Peyer's patch (tissue), 4 donors: Measurements from ENCODE around the gene TSSC4. TPM values are rescaled to one million over a fixed set of nuclear protein-coding genes. Genes with fewer than 3 reads are reported as not detected.
A peak's percentile ranks its signal among the peaks of the same experiment; 100 is the strongest.

Experiments
- DNase-seq, 3 donors: peaks; one replicate each; pipeline ENCODE4 v3.0.0-alpha.2; 2017 to 2019
- H3K27ac ChIP-seq, 4 donors: fragments of 200-600 bp; sonication (generic); one replicate each; pipeline ENCODE4 v1.5.1; 2016 to 2019
- H3K27me3 ChIP-seq, 2 donors: fragments of 200-600 bp; sonication (generic); one replicate each; pipeline ENCODE4 v1.5.1; 2019
- H3K36me3 ChIP-seq, 3 donors: fragments of 200-600 bp; sonication (generic); one replicate each; pipeline ENCODE4 v1.5.1; 2016 to 2019
- H3K4me1 ChIP-seq, 4 donors: fragments of 200-600 bp; sonication (generic); one replicate each; pipeline ENCODE4 v1.5.1; 2016 to 2019
- H3K4me3 ChIP-seq, 4 donors: fragments of 200-600 bp; sonication (generic); 1 replicate in 3 of 4; 2 replicates in 1 of 4; pipeline ENCODE4 v1.5.1; 2016 to 2019; ENCODE audit warnings: mild to moderate bottlenecking in 1 of 4
- H3K9me3 ChIP-seq, 4 donors: fragments of 200-600 bp; sonication (generic); one replicate each; pipeline ENCODE4 v1.5.1; 2016 to 2019; ENCODE audit warnings: mild to moderate bottlenecking in 1 of 4
- POLR2A ChIP-seq, 2 donors: fragments of 450-650 bp; IDR thresholded peaks; one replicate each; pipeline ENCODE4 v1.5.1; 2017; ENCODE audit warnings: antibody characterized with exemption in 2 of 2, mild to moderate bottlenecking in 2 of 2, moderate library complexity in 2 of 2
- total RNA-seq, 4 donors: library from RNA; depleted of rRNA; stranded (reverse); fragments of >200 nt; gene quantifications; one replicate each; pipeline ENCODE4 v1.1.0, GENCODE V29; 2016
- TF ChIP-seq, protein P1 (sequence below), 6 experiments: fragments of 450-650 bp in 4 of 6; fragments of 200-600 bp in 2 of 6; sonication (generic) in 1 of 6; IDR thresholded peaks; one replicate each; pipeline ENCODE4 v1.5.1; 2017 to 2019; ENCODE audit warnings: antibody characterized with exemption in 6 of 6, mild to moderate bottlenecking in 3 of 6, moderate library complexity in 1 of 6

Gene TSSC4
- total RNA-seq, 4 donors from 2014 or later = 16.5 to 40.2 (median 34.1) TPM

DNA sequence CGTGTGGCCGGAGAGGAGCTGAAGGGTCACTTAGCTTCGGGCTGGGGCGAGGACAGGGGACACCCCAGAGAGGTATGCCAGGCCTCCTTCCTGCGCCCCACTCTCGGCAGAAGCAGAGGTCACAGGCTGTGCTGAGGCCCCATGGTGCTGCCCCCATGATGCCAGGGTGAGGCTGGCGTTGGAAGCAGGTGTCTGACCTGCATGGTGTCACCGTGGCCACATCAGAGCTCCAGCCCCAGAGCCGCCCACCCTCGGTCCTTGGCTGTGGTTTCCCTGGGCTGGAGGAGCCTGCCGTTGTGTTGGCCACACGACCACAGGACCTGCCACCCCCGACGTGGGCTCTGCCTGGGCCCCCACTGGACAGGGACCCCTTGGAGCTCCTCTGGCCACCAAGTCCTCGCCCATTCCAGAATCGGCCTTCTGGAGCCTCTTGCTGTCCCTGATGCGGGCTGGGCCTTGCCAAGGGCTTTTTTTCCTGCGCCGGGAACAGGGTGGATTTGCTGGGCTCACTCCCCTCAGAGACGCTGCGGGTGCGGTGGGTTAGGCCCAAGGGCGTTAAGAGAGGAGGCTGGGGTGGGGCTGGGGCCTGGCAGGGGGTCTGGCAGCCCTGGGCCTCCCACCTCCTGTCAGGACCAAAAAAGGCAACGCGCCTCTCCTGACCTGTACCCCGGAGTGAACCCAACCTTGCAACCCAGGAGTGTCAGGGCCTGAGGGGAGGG lies 8.2 kb upstream of the TSSC4 start:
- no peak for DNase-seq
- H3K4me1 ChIP-seq = peaks cover 0 to 60% (median 49%) of the 10 kb centered on the region in 4 donors
- no peaks in the 10 kb centered on the region for H3K27me3 ChIP-seq
- peak overlapping the region in 2 of 4 donors; percentile 72 to 77 for H3K27ac ChIP-seq
- no peak overlapping the region for H3K4me3 ChIP-seq
- H3K36me3 ChIP-seq = peaks cover 0 to 53% (median 0%) of the 10 kb centered on the region in 3 donors
- no peaks in the 10 kb centered on the region for H3K9me3 ChIP-seq
- no peak for TF ChIP-seq POLR2A (IDR thresholded peaks at IDR 0.05)
- TF ChIP-seq, protein P1, sequence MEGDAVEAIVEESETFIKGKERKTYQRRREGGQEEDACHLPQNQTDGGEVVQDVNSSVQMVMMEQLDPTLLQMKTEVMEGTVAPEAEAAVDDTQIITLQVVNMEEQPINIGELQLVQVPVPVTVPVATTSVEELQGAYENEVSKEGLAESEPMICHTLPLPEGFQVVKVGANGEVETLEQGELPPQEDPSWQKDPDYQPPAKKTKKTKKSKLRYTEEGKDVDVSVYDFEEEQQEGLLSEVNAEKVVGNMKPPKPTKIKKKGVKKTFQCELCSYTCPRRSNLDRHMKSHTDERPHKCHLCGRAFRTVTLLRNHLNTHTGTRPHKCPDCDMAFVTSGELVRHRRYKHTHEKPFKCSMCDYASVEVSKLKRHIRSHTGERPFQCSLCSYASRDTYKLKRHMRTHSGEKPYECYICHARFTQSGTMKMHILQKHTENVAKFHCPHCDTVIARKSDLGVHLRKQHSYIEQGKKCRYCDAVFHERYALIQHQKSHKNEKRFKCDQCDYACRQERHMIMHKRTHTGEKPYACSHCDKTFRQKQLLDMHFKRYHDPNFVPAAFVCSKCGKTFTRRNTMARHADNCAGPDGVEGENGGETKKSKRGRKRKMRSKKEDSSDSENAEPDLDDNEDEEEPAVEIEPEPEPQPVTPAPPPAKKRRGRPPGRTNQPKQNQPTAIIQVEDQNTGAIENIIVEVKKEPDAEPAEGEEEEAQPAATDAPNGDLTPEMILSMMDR (IDR thresholded peaks at IDR 0.05) = no peak

DNA sequence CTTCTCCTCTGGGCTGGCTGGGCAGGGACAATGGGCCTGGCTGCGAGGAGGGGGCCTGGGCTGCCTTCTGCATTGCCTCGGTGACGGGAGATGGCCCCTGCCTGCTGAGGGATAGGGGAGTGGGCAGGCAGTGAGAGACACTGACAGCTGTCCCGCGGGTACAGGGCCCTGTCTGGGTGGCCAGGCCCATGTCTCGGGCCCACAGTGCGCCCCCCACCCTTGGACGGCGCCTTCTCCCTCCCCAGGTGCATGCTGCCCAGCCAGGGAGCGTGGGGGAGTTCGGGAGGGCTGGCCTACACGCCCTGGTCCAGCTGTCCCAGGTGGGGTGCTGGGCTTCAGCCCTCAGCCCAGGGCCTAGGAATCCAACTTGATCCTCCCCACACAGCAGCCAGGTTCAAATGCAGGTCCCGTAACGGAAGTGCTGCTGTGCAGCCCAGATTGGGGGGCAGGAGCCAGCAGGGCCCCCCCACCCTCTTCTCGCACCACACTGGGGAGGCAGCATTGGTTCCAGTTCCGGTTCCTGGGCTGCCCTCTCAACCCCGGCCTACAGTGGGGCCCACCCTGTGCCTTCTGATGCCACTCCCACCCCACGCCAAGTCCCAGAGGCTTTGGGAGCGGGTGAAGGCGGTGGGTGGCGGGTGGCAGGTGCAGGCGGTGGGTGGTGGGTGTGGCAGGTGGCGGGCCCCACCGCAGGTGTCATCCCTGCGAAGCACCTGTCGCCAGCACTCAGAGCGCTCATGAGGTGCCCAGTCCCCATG lies 7.3 kb upstream of the TSSC4 start:
- H3K27me3 ChIP-seq = no peaks in the 10 kb centered on the region

GRCh38 chr11:2393941-2394817 lies 6.4 kb upstream of the TSSC4 start:
- Histone ChIP-seq H3K4me3 (peak overlapping the region in 1 of 4 donors; percentile 6), H3K4me1 (peaks cover 0 to 48% (median 32%) of the 10 kb centered on the region in 4 donors), H3K27ac (peak overlapping the region in 2 of 4 donors; percentile 16 to 77), H3K27me3 (no peaks in the 10 kb centered on the region), H3K9me3 (no peaks in the 10 kb centered on the region), H3K36me3 (peaks cover 0 to 53% (median 0%) of the 10 kb centered on the region in 3 donors)
- TF ChIP-seq, protein P1 (IDR thresholded peaks at IDR 0.05) = no peak
- no peak for TF ChIP-seq POLR2A (IDR thresholded peaks at IDR 0.05)
- DNase-seq = peak in 2 of 3 donors; percentile 85 to 88

More for the DNA sequence above, 7.3 kb upstream of the TSSC4 start:
- H3K9me3 ChIP-seq = no peaks in the 10 kb centered on the region
- peaks cover 0 to 53% (median 0%) of the 10 kb centered on the region in 3 donors for H3K36me3 ChIP-seq
- H3K4me3 ChIP-seq = peak overlapping the region in 1 of 4 donors; percentile 6
- H3K4me1 ChIP-seq = peaks cover 0 to 51% (median 40%) of the 10 kb centered on the region in 4 donors
- DNase-seq = peak in 2 of 3 donors; percentile 66 to 71
- TF ChIP-seq, protein P1 (IDR thresholded peaks at IDR 0.05) = no peak
- TF ChIP-seq POLR2A (IDR thresholded peaks at IDR 0.05) = no peak
- peak overlapping the region in 2 of 4 donors; percentile 22 to 77 for H3K27ac ChIP-seq

DNA sequence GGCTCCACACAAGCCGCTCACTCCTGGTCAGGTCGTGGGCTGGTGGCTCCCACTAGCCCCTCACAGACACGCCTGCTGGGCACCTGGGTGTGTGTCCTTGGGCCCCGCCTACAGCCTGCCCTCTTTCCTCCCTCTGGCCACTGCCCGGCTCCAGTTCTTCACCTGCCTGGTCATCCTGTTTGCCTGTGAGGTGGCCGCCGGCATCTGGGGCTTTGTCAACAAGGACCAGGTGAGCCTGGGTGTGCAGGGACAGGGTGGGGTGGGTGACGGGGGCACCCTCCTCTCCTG lies 5.8 kb upstream of the TSSC4 start:
- Histone ChIP-seq H3K27ac (peak overlapping the region in 2 of 4 donors; percentile 16 to 77), H3K9me3 (no peaks in the 10 kb centered on the region), H3K36me3 (peaks cover 0 to 53% (median 0%) of the 10 kb centered on the region in 3 donors), H3K4me3 (no peak overlapping the region), H3K4me1 (peaks cover 0 to 47% (median 26%) of the 10 kb centered on the region in 4 donors), H3K27me3 (no peaks in the 10 kb centered on the region)
- DNase-seq = no peak
- TF ChIP-seq, protein P1 (IDR thresholded peaks at IDR 0.05) = no peak
- TF ChIP-seq POLR2A (IDR thresholded peaks at IDR 0.05) = no peak

DNA sequence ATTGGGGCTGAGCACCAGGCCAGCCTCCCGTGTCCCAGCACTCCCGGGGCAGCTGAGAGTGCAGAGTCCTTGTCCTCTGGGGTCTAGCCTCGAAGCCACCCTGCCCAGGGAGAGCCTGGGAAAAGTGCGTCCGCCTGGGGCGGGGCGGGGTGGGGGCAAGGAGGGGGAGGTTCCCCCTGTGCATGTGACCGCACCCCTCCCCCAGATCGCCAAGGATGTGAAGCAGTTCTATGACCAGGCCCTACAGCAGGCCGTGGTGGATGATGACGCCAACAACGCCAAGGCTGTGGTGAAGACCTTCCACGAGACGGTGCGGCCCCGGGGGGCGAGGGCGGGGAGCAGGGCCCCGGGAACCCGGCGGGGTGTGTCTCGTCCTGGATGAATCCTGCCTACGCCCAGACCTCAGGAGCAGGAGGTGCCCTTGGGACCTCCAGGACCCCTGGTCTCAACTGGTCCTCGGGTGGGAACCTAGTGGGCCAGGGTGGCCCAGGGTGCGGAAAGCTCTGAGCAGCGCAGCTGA lies 5.3 kb upstream of the TSSC4 start:
- Histone ChIP-seq H3K27me3 (no peaks in the 10 kb centered on the region), H3K27ac (peak overlapping the region in 2 of 4 donors; percentile 16 to 77), H3K9me3 (no peaks in the 10 kb centered on the region), H3K4me3 (no peak overlapping the region), H3K36me3 (peaks cover 0 to 53% (median 0%) of the 10 kb centered on the region in 3 donors), H3K4me1 (peaks cover 0 to 42% (median 23%) of the 10 kb centered on the region in 4 donors)
- TF ChIP-seq POLR2A (IDR thresholded peaks at IDR 0.05) = no peak
- TF ChIP-seq, protein P1 (IDR thresholded peaks at IDR 0.05) = no peak
- DNase-seq = no peak
